GM12891 (cell line): ENCODE measurements around the gene ASF1B.

Experiments used
- PAX5 ChIP-seq: IDR thresholded peaks from 2 replicates; pipeline ENCODE4 v1.6.1; 2011; ENCODE audit warnings: low read length, moderate library complexity, mild to moderate bottlenecking; ENCODE audit not compliant: insufficient read depth, severe bottlenecking
- POLR2A ChIP-seq: IDR thresholded peaks from 2 replicates; pipeline ENCODE4 v1.6.1; 2011; ENCODE audit warnings: low read depth, low read length, control low read depth
- POLR2AphosphoS5 ChIP-seq: IDR thresholded peaks from 2 replicates; pipeline ENCODE4 v1.6.1; 2011; ENCODE audit warnings: low read depth, low read length, control low read depth
- POU2F2 ChIP-seq: IDR thresholded peaks from 2 replicates; pipeline ENCODE4 v1.6.1; 2011; ENCODE audit warnings: low read depth, mild to moderate bottlenecking, control low read depth, low read length, moderate library complexity
- SPI1 ChIP-seq: IDR thresholded peaks from 2 replicates; pipeline ENCODE4 v1.6.1; 2011; ENCODE audit warnings: low read depth, low read length, control low read depth
- TAF1 ChIP-seq: IDR thresholded peaks from 2 replicates; pipeline ENCODE4 v1.6.1; 2011; ENCODE audit warnings: low read depth, low read length, control low read depth

DNA sequence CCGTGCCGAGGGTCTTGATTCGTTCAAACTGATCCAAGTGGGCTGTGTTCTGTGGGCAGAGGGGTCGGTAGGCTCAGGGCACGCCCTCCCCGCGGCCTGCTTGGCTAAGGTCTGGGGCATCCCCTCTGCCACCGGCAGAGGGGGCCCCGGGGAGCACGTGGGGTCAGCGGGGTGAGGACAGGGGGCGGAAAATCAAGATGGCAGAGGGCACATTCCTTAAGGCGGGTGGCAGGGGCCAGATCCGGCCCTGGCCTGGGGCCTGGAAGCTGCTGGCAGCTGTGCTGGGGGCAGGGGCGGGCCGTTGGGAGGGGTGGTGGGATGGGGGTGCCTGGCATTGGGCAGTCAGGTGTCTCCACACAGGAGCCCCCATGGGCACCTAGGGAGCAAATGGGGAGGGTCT is 29.5 kb downstream of the ASF1B start:
- TF ChIP-seq PAX5 (no peak), POLR2AphosphoS5 (no peak), POLR2A (no peak), SPI1 (no peak), TAF1 (no peak), POU2F2 (no peak)
